ENCODE results near the gene PMEL.

The PMEL gene

GRCh38 chr12:55942577-55943136 is 23.2 kb downstream of the PMEL start:
- Histone ChIP-seq H3K4me3 (ENCODE audit: low read depth, low read length) (no peak overlapping the region), H3K27ac (no peak overlapping the region), H3K27me3 (replicated peaks) (no peaks in the 10 kb centered on the region), H3K36me3 (replicated peaks) (peaks cover 26% of the 10 kb centered on the region)
- DNase-seq, result no peak
- no peak for TF ChIP-seq CTCF (IDR thresholded peaks at IDR 0.05; ENCODE audit: low read depth, low read length, missing control alignments)
- in situ Hi-C loops (cut with HindIII; ENCODE audit: low pct_ligation_motif_present, low sequenced_read_pairs), result no loop called here

- H3K27me3 ChIP-seq (replicated peaks), result no peaks in the 10 kb centered on the region
- H3K4me3 ChIP-seq (ENCODE audit: low read depth, low read length), result no peak overlapping the region
- DNase-seq, result no peak
- in situ Hi-C loops (cut with HindIII; ENCODE audit: low pct_ligation_motif_present, low sequenced_read_pairs), result no loop called here
- peaks cover 26% of the 10 kb centered on the region for H3K36me3 ChIP-seq (replicated peaks)
- no peak overlapping the region for H3K27ac ChIP-seq
- TF ChIP-seq CTCF (IDR thresholded peaks at IDR 0.05; ENCODE audit: low read depth, low read length, missing control alignments), result no peak
These were observed 23.8 kb downstream of the PMEL start for GRCh38 chr12:55942055-55942454.

GRCh38 chr12:55940065-55940732 is 25.6 kb downstream of the PMEL start:
- in situ Hi-C loops (cut with HindIII; ENCODE audit: low pct_ligation_motif_present, low sequenced_read_pairs), result no loop called here

GRCh38 chr12:55938826-55939501 is 26.9 kb downstream of the PMEL start:
- in situ Hi-C loops (cut with HindIII; ENCODE audit: low pct_ligation_motif_present, low sequenced_read_pairs), result no loop called here
- TF ChIP-seq CTCF (IDR thresholded peaks at IDR 0.05; ENCODE audit: low read depth, low read length, missing control alignments), result no peak
- Histone ChIP-seq H3K27me3 (replicated peaks) (no peaks in the 10 kb centered on the region), H3K27ac (no peak overlapping the region), H3K4me3 (ENCODE audit: low read depth, low read length) (no peak overlapping the region), H3K36me3 (replicated peaks) (peaks cover 13% of the 10 kb centered on the region)
- DNase-seq, result no peak

More at GRCh38 chr12:55940065-55940732, 25.6 kb downstream of the PMEL start:
- Histone ChIP-seq H3K27ac (no peak overlapping the region), H3K27me3 (replicated peaks) (no peaks in the 10 kb centered on the region), H3K4me3 (ENCODE audit: low read depth, low read length) (no peak overlapping the region), H3K36me3 (replicated peaks) (peaks cover 19% of the 10 kb centered on the region)
- TF ChIP-seq CTCF (IDR thresholded peaks at IDR 0.05; ENCODE audit: low read depth, low read length, missing control alignments), result peak; percentile 97
- peak; percentile 83 for DNase-seq

DNA sequence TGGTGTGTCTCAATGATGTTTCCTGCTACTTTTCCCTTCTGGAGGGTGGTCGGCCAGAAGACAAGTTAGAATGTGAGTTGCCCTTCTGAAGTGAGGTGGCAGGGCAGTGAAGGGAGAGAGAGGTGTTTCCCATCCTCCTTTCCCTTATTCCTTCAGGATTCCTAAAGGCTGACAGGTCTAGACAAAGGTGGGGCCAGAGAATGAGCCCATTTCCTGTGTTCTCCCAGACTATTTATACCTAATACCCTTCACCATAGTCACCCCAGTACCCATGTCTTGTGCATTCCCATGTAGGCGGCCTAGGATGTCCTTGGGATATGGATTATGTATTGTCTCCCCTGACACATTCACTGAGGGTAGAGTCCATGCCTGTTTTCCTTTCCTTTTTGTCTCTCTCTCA is 27.9 kb downstream of the PMEL start:
- no peak for DNase-seq

More for the DNA sequence above, 27.9 kb downstream of the PMEL start:
- in situ Hi-C loops (cut with HindIII; ENCODE audit: low pct_ligation_motif_present, low sequenced_read_pairs), result no loop called here
- H3K27ac ChIP-seq, result no peak overlapping the region
- peaks cover 13% of the 10 kb centered on the region for H3K36me3 ChIP-seq (replicated peaks)
- TF ChIP-seq CTCF (IDR thresholded peaks at IDR 0.05; ENCODE audit: low read depth, low read length, missing control alignments), result no peak
- H3K4me3 ChIP-seq (ENCODE audit: low read depth, low read length), result no peak overlapping the region
- H3K27me3 ChIP-seq (replicated peaks), result no peaks in the 10 kb centered on the region
